Ascending aorta (tissue), 2 donors: Measurements from ENCODE around the gene ENTREP3. TPM values are rescaled to one million over a fixed set of nuclear protein-coding genes. Genes with fewer than 3 reads are reported as not detected.

Experiments
- DNase-seq, 2 donors: peaks; one replicate each; pipeline ENCODE4 v3.0.0-alpha.2; 2019; ENCODE audit warnings: low spot score in 2 of 2
- H3K27ac ChIP-seq, 2 donors: fragments of 200-600 bp; sonication (generic); one replicate each; pipeline ENCODE4 v1.5.1; 2016 to 2017; ENCODE audit warnings: mild to moderate bottlenecking in 1 of 2
- H3K27me3 ChIP-seq: fragments of 200-600 bp; sonication (generic); one replicate; pipeline ENCODE4 v1.5.1; 2017
- H3K36me3 ChIP-seq, 2 donors: fragments of 200-600 bp; sonication (generic); one replicate each; pipeline ENCODE4 v1.5.1; 2016
- H3K4me1 ChIP-seq, 2 donors: fragments of 200-600 bp; sonication (generic); one replicate each; pipeline ENCODE4 v1.5.1; 2016 to 2017; ENCODE audit warnings: mild to moderate bottlenecking in 1 of 2
- H3K4me3 ChIP-seq, 2 donors: fragments of 200-600 bp; sonication (generic); one replicate each; pipeline ENCODE4 v1.5.1; 2016 to 2017; ENCODE audit warnings: mild to moderate bottlenecking in 1 of 2
- H3K9me3 ChIP-seq, 2 donors: fragments of 200-600 bp; sonication (generic); one replicate each; pipeline ENCODE4 v1.5.1; 2016
- CTCF ChIP-seq, 3 experiments: fragments of 200-600 bp in 2 of 3; fragments of 450-650 bp in 1 of 3; sonication (generic) in 2 of 3; IDR thresholded peaks; one replicate each; pipeline ENCODE4 v1.5.1; 2016 to 2019; ENCODE audit warnings: antibody characterized with exemption in 3 of 3, mild to moderate bottlenecking in 1 of 3, moderate library complexity in 1 of 3
- intact Hi-C: fragments of 100-400 bp; cut with DNase I; formaldehyde crosslinking; loops from one replicate; pipeline ENCODE4 v1.15.1; 2023
- total RNA-seq: library from RNA; depleted of rRNA; stranded (reverse); fragments of >200 nt; gene quantifications from one replicate; pipeline ENCODE4 v1.1.0, GENCODE V29; 2016

ENTREP3 gene
- total RNA-seq, 1 donor from 2014 or later, result 34.5 TPM

GRCh38 chr1:155199792-155200191 is 55.5 kb downstream of the ENTREP3 start:
- no peak for TF ChIP-seq CTCF (IDR thresholded peaks at IDR 0.05)
- Histone ChIP-seq H3K27ac (no peak overlapping the region), H3K9me3 (no peaks in the 10 kb centered on the region), H3K4me3 (no peak overlapping the region), H3K27me3 (no peaks in the 10 kb centered on the region), H3K4me1 (peaks cover 6 to 9% of the 10 kb centered on the region in 2 donors), H3K36me3 (peaks cover 7 to 40% of the 10 kb centered on the region in 2 donors)
- intact Hi-C loops, result no loop called here
- DNase-seq, result no peak

DNA sequence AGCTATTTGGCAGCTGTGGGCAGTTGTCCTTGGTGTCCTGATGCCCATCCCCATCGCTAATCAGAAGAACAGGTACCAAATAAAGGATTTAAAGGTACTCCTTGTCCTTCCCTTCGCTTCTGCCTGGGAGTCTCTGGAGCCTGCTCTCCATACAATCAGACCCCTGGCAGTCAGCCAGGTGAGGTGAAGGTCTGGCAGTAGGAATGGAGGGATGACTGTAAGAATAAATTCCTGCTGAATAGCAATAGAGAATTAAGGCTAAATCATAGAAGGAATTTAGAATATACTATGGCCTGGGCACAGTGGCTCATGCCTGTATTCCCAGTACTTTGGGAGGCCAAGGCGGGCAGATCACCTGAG is 56.8 kb downstream of the ENTREP3 start:
- H3K4me3 ChIP-seq, result no peak overlapping the region
- H3K36me3 ChIP-seq, result peaks cover 7 to 38% of the 10 kb centered on the region in 2 donors
- H3K4me1 ChIP-seq, result peaks cover 17 to 19% of the 10 kb centered on the region in 2 donors
- no peaks in the 10 kb centered on the region for H3K9me3 ChIP-seq
- intact Hi-C loops, result no loop called here
- no peak for TF ChIP-seq CTCF (IDR thresholded peaks at IDR 0.05)
- no peaks in the 10 kb centered on the region for H3K27me3 ChIP-seq
- no peak overlapping the region for H3K27ac ChIP-seq
- no peak for DNase-seq

- TF ChIP-seq CTCF (IDR thresholded peaks at IDR 0.05), result no peak
- intact Hi-C loops, result no loop called here
These were observed 57.3 kb downstream of the ENTREP3 start for GRCh38 chr1:155197901-155198546.

More at GRCh38 chr1:155197901-155198546, 57.3 kb downstream of the ENTREP3 start:
- Histone ChIP-seq H3K9me3 (no peaks in the 10 kb centered on the region), H3K27ac (no peak overlapping the region), H3K4me3 (no peak overlapping the region), H3K4me1 (peaks cover 19% of the 10 kb centered on the region in 2 donors), H3K27me3 (no peaks in the 10 kb centered on the region), H3K36me3 (peaks cover 7 to 38% of the 10 kb centered on the region in 2 donors)
- no peak for DNase-seq

Other genes with a start within 250 kb of the ENTREP3 start
- gene DCST2, start 221.7 kb downstream of the ENTREP3 start, total RNA-seq, result 0.64 TPM
- gene DCST1, start 221.7 kb downstream of the ENTREP3 start, total RNA-seq, result not detected
- gene ADAM15, start 204.2 kb downstream of the ENTREP3 start, total RNA-seq, result 610 TPM
- 11.2 TPM for gene EFNA4, start 191.7 kb downstream of the ENTREP3 start, total RNA-seq
- 1.5 TPM for gene EFNA3, start 176.6 kb downstream of the ENTREP3 start, total RNA-seq
- gene EFNA1, start 127.6 kb downstream of the ENTREP3 start, total RNA-seq, result 66.7 TPM
- gene SLC50A1, start 119.6 kb downstream of the ENTREP3 start, total RNA-seq, result 9.4 TPM
- gene DPM3, start 115.0 kb downstream of the ENTREP3 start, total RNA-seq, result 78.2 TPM
- gene KRTCAP2, start 82.2 kb downstream of the ENTREP3 start, total RNA-seq, result 146 TPM
- not detected for gene TRIM46, start 81.6 kb downstream of the ENTREP3 start, total RNA-seq
- 40.3 TPM for gene THBS3, start 47.6 kb downstream of the ENTREP3 start, total RNA-seq
- gene MTX1, start 46.8 kb downstream of the ENTREP3 start, total RNA-seq, result 23.9 TPM
- 63.6 TPM for gene SCAMP3, start 6.9 kb upstream of the ENTREP3 start, total RNA-seq
- gene CLK2, start 18.0 kb upstream of the ENTREP3 start, total RNA-seq, result 32.1 TPM
- gene HCN3, start 22.0 kb upstream of the ENTREP3 start, total RNA-seq, result 2.6 TPM
- gene PKLR, start 46.0 kb upstream of the ENTREP3 start, total RNA-seq, result not detected
- 51.7 TPM for gene FDPS, start 53.4 kb upstream of the ENTREP3 start, total RNA-seq
- 18.4 TPM for gene RUSC1, start 65.4 kb upstream of the ENTREP3 start, total RNA-seq